H1 (cell line): ENCODE measurements around the gene GATAD2B. TPM values are rescaled to one million over a fixed set of nuclear protein-coding genes. Genes with fewer than 3 reads are reported as not detected.

Source experiments
- CTCF ChIA-PET: fragments of 300-600 bp; sonication (Branson Sonifier 250); formaldehyde crosslinking; loops from one replicate; lab custom pipeline; 2021; ENCODE audit not compliant: partially characterized antibody; lab: Charles Lee
- POLR2A ChIA-PET: fragments of 300-600 bp; sonication (Branson Sonifier 250); formaldehyde crosslinking; loops from one replicate; lab custom pipeline; 2021; ENCODE audit warnings: inconsistent platforms; ENCODE audit not compliant: partially characterized antibody; lab: Charles Lee
- DNase-seq, 2 experiments: peaks; one replicate each; pipeline versions ENCODE4 v3.0.0 to v3.0.0-alpha.2; 2010 to 2022; ENCODE audit warnings: low spot score in 2 of 2, low read depth in 1 of 2, mixed read lengths in 1 of 2
- FAIRE-seq: peaks from 2 replicates; lab custom pipeline; 2011; peaks lifted over from hg19 to GRCh38; lab: Jason Lieb, UNC
- H2AFZ ChIP-seq: 2 replicates; pipeline ENCODE4 v1.8.1; 2012; ENCODE audit warnings: low read length, inconsistent platforms
- H2AK5ac ChIP-seq: 2 replicates; pipeline ENCODE4 v1.6.1; 2013; ENCODE audit warnings: low read depth, low read length
- H2BK120ac ChIP-seq: replicated peaks from 2 replicates; pipeline ENCODE3; 2013; ENCODE audit warnings: low read depth, low read length, inconsistent platforms
- H2BK12ac ChIP-seq: 2 replicates; pipeline ENCODE4 v1.6.1; 2013; ENCODE audit warnings: low read depth, low read length
- H2BK15ac ChIP-seq: 2 replicates; pipeline ENCODE4 v1.6.1; 2013; ENCODE audit warnings: low read length
- H2BK20ac ChIP-seq: 2 replicates; pipeline ENCODE4 v1.6.1; 2013; ENCODE audit warnings: low read length
- H2BK5ac ChIP-seq: 2 replicates; pipeline ENCODE4 v1.6.1; 2013; ENCODE audit warnings: low read depth, low read length
- H3K14ac ChIP-seq: 2 replicates; pipeline ENCODE4 v1.6.1; 2013; ENCODE audit warnings: inconsistent platforms; ENCODE audit not compliant: insufficient read length
- H3K18ac ChIP-seq: 2 replicates; pipeline ENCODE4 v1.6.1; 2013; ENCODE audit warnings: low read length; ENCODE audit errors: extremely low read depth
- H3K23ac ChIP-seq: 2 replicates; pipeline ENCODE4 v1.6.1; 2013; ENCODE audit warnings: inconsistent platforms; ENCODE audit not compliant: insufficient read length
- H3K23me2 ChIP-seq: 2 replicates; pipeline ENCODE4 v1.6.1; 2013; ENCODE audit warnings: low read depth, low read length
- H3K27ac ChIP-seq: 2 replicates; pipeline ENCODE4 v1.6.1; 2011; ENCODE audit warnings: low read depth, low read length, inconsistent platforms
- H3K27me3 ChIP-seq, 4 experiments: replicated peaks in 1 of 4; 1 replicate in 1 of 4; 2 replicates in 3 of 4; pipeline versions ENCODE4 v1.6.1 to v1.8.1; 2011 to 2013; ENCODE audit warnings: low read length in 3 of 4, mild to moderate bottlenecking in 3 of 4, inconsistent platforms in 2 of 4, mixed read lengths in 2 of 4, moderate library complexity in 1 of 4; ENCODE audit not compliant: control insufficient read depth in 3 of 4, insufficient read depth in 3 of 4; ENCODE audit errors: extremely low read depth in 1 of 4
- H3K36me3 ChIP-seq, 4 experiments: 2 replicates each; pipeline versions ENCODE4 v1.6.1 to v1.8.1; 2011 to 2013; ENCODE audit warnings: mild to moderate bottlenecking in 4 of 4, low read length in 3 of 4, moderate library complexity in 2 of 4, control low read depth in 1 of 4, inconsistent platforms in 1 of 4; ENCODE audit not compliant: insufficient read depth in 4 of 4, control insufficient read depth in 2 of 4
- H3K4ac ChIP-seq: replicated peaks from 2 replicates; pipeline ENCODE3; 2013; ENCODE audit warnings: low read length, low read depth, mixed read lengths, inconsistent platforms; ENCODE audit not compliant: insufficient read length
- H3K4me1 ChIP-seq, 4 experiments: replicated peaks in 1 of 4; 1 replicate in 1 of 4; 2 replicates in 3 of 4; pipeline versions ENCODE4 v1.6.1 to v1.8.1; 2011 to 2013; ENCODE audit warnings: low read length in 3 of 4, inconsistent platforms in 2 of 4, mixed read lengths in 1 of 4; ENCODE audit not compliant: insufficient read depth in 4 of 4, control insufficient read depth in 3 of 4
- H3K4me2 ChIP-seq, 2 experiments: 2 replicates each; pipeline versions ENCODE4 v1.6.1 to v1.8.1; 2011 to 2013; ENCODE audit warnings: low read depth in 2 of 2, low read length in 2 of 2, control low read depth in 1 of 2, inconsistent platforms in 1 of 2, mild to moderate bottlenecking in 1 of 2; ENCODE audit not compliant: insufficient read depth in 1 of 2
- H3K4me3 ChIP-seq, 4 experiments: fragments of 200-600, 300-600 bp in 1 of 4; sonication (generic), shearing (Covaris generic), sonication (Bioruptor Twin) in 1 of 4; 2 replicates each; pipeline versions ENCODE4 v1.5.1 to v1.8.1; 2011 to 2016; ENCODE audit warnings: low read length in 4 of 4, low read depth in 3 of 4, control low read depth in 2 of 4, inconsistent platforms in 2 of 4, mild to moderate bottlenecking in 2 of 4, mixed read lengths in 1 of 4, moderate library complexity in 1 of 4; ENCODE audit not compliant: insufficient read depth in 2 of 4; ENCODE audit errors: extremely low read depth in 1 of 4
- H3K56ac ChIP-seq: replicated peaks from 2 replicates; pipeline ENCODE3; 2013; ENCODE audit warnings: low read depth, mild to moderate bottlenecking, mixed read lengths, low read length, inconsistent platforms; ENCODE audit not compliant: insufficient read length
- H3K79me1 ChIP-seq: 2 replicates; pipeline ENCODE4 v1.6.1; 2013; ENCODE audit warnings: low read depth, low read length, control low read depth
- H3K79me2 ChIP-seq, 2 experiments: 2 replicates each; pipeline versions ENCODE4 v1.6.1 to v1.8.1; 2012 to 2013; ENCODE audit warnings: low read length in 2 of 2, mild to moderate bottlenecking in 2 of 2, inconsistent platforms in 1 of 2; ENCODE audit not compliant: insufficient read depth in 2 of 2, control insufficient read depth in 1 of 2
- H3K9ac ChIP-seq, 4 experiments: replicated peaks in 1 of 4; 1 replicate in 1 of 4; 2 replicates in 3 of 4; pipeline versions ENCODE4 v1.6.1 to v1.8.1; 2011 to 2013; ENCODE audit warnings: low read depth in 3 of 4, low read length in 3 of 4, control low read depth in 2 of 4, mild to moderate bottlenecking in 2 of 4, moderate library complexity in 2 of 4, inconsistent platforms in 1 of 4; ENCODE audit errors: extremely low read depth in 1 of 4
- H3K9me3 ChIP-seq, 2 experiments: 2 replicates each; pipeline versions ENCODE4 v1.6.1 to v1.8.1; 2012 to 2013; ENCODE audit warnings: mild to moderate bottlenecking in 2 of 2, moderate library complexity in 2 of 2, control low read depth in 1 of 2, inconsistent platforms in 1 of 2, low read depth in 1 of 2, low read length in 1 of 2, mixed read lengths in 1 of 2; ENCODE audit not compliant: insufficient read depth in 2 of 2
- H4K20me1 ChIP-seq, 2 experiments: replicated peaks in 1 of 2; 2 replicates each; pipeline versions ENCODE3 to v1.8.1; 2011 to 2013; ENCODE audit warnings: inconsistent platforms in 2 of 2, low read length in 2 of 2, mild to moderate bottlenecking in 1 of 2; ENCODE audit not compliant: insufficient read depth in 2 of 2, control insufficient read depth in 1 of 2
- H4K5ac ChIP-seq: 2 replicates; pipeline ENCODE4 v1.6.1; 2013; ENCODE audit warnings: low read length, low read depth, mixed read lengths, inconsistent platforms; ENCODE audit not compliant: insufficient read length
- H4K8ac ChIP-seq: 2 replicates; pipeline ENCODE4 v1.8.0; 2013; ENCODE audit warnings: mild to moderate bottlenecking, moderate library complexity, low read length, inconsistent platforms; ENCODE audit not compliant: insufficient read depth; ENCODE audit errors: extremely low read depth
- H4K91ac ChIP-seq: replicated peaks from 2 replicates; pipeline ENCODE3; 2013; ENCODE audit warnings: low read length, mixed read lengths, inconsistent platforms; ENCODE audit not compliant: insufficient read length
- CBX5 ChIP-seq: fragments of 300-800, 300-1000 bp; sonication (generic); IDR thresholded peaks from 2 replicates; pipeline ENCODE4 v1.7.1; 2016; ENCODE audit warnings: antibody characterized with exemption, low read length, low read depth
- EZH2 ChIP-seq: fragments of 200-600 bp; sonication (generic); IDR thresholded peaks from 2 replicates; pipeline ENCODE4 v1.7.1; 2012; ENCODE audit warnings: low read depth, mild to moderate bottlenecking, moderate library complexity, low read length, inconsistent platforms; ENCODE audit not compliant: severe bottlenecking
- SAP30 ChIP-seq: fragments of 300-600 bp; sonication (generic); IDR thresholded peaks from 2 replicates; pipeline ENCODE4 v1.7.1; 2012; ENCODE audit warnings: low read length, moderate library complexity, mild to moderate bottlenecking, inconsistent platforms; ENCODE audit not compliant: insufficient read depth, insufficient replicate concordance
- SP2 ChIP-seq: IDR thresholded peaks from 2 replicates; pipeline ENCODE4 v1.6.1; 2012; ENCODE audit warnings: mild to moderate bottlenecking, low read length, inconsistent platforms
- SRF ChIP-seq: IDR thresholded peaks from 2 replicates; pipeline ENCODE4 v1.6.1; 2011; ENCODE audit warnings: mild to moderate bottlenecking, low read depth, low read length, moderate library complexity
- TEAD4 ChIP-seq: IDR thresholded peaks from 2 replicates; pipeline ENCODE4 v1.6.1; 2012; ENCODE audit warnings: low read depth, low read length, inconsistent platforms, mixed read lengths
- WGBS, 2 experiments: shearing (Covaris generic) in 1 of 2; methylation state at CpG; one replicate each; pipeline versions ENCODE4 v1.1.6 to v1.1.7; 2013 to 2015; ENCODE audit warnings: low lambda C conversion rate in 2 of 2, mixed read lengths in 2 of 2, inconsistent platforms in 1 of 2, low coverage in 1 of 2, missing lambda C conversion rate in 1 of 2; ENCODE audit not compliant: insufficient replicate concordance in 2 of 2, insufficient coverage in 1 of 2, insufficient read length in 1 of 2; ENCODE audit errors: extremely low coverage in 1 of 2, missing lambda C conversion rate in 1 of 2; 5-methylcytosine and 5-hydroxymethylcytosine counted together
- polyA plus RNA-seq, 7 experiments: library from polyadenylated mRNA; depleted of rRNA in 3 of 7; stranded (reverse) in 5 of 7; unstranded in 2 of 7; fragments of >200 nt in 5 of 7; fragments of 200-250 nt in 2 of 7; gene quantifications; 1 replicate in 5 of 7; 2 replicates in 1 of 7; 4 replicates in 1 of 7; pipeline versions ENCODE4 v1.2.1 to v1.2.3, GENCODE V29; 2011 to 2013; ENCODE audit warnings: missing spikeins in 2 of 7, mixed read lengths in 2 of 7
- total RNA-seq: library from RNA; stranded (reverse); fragmentation: NEBNext Ultra II Directional; extraction: Animal tissue kit (Norgen Biotek cat#: 25700); gene quantifications from 2 replicates; pipeline ENCODE4 v1.2.1, GENCODE V29; 2021

The GATAD2B gene
- total and polyA plus RNA-seq, 2 of the 8 experiments (the other 6 are each of a cell fraction or from before 2014, with no cell fraction given), result 8.4 to 39.1 TPM

GRCh38 chr1:153961421-153961820, 38.6 kb upstream of the GATAD2B start:
- Histone ChIP-seq H4K91ac (no peak overlapping the region), H4K5ac (no peak overlapping the region), H3K27me3 (no peaks in the 10 kb centered on the region), H3K23me2 (peaks cover 28% of the 10 kb centered on the region), H4K20me1 (peaks cover 2 to 5% of the 10 kb centered on the region in 2 experiments), H2BK15ac (no peak overlapping the region), H2BK12ac (no peak overlapping the region), H3K79me1 (peaks cover 15% of the 10 kb centered on the region), H2BK5ac (peak overlapping the region; percentile 91; the same call in 1 of the 2 replicates), H3K4ac (peak overlapping the region; percentile 10), H3K9ac (peak overlapping the region; percentile 45 to 93 (median 83)), H2BK120ac (no peak overlapping the region), H2AFZ (no peak overlapping the region), H2AK5ac (0 out of 2 replicates have a peak overlapping the region, but pooled peaks have one; percentile 71), H3K9me3 (no peaks in the 10 kb centered on the region), H3K27ac (peak overlapping the region; percentile 6; the same call in 1 of the 2 replicates), H3K4me1 (peaks cover 7 to 19% (median 13%) of the 10 kb centered on the region in 4 experiments), H3K36me3 (peaks cover 11 to 26% (median 19%) of the 10 kb centered on the region in 4 experiments), H3K79me2 (peaks cover 28 to 51% of the 10 kb centered on the region in 2 experiments), H3K14ac (no peak overlapping the region), H3K4me3 (peak overlapping the region; percentile 53 to 89 (median 84); a peak in 6 of 8 replicates), H3K56ac (no peak overlapping the region), H4K8ac (no peak overlapping the region), H3K4me2 (peak overlapping the region; percentile 95 to 98), H2BK20ac (no peak overlapping the region), H3K23ac (no peak overlapping the region), H3K18ac (no peak overlapping the region; the same call in 1 of the 2 replicates)
- CTCF ChIA-PET, result interaction anchor here (1.9 kb wide), 1 partner anchor 135 kb away, joined by 4 read pairs; no protein-coding TSS in a partner anchor
- DNase-seq (no peak), FAIRE-seq (no peak)
- TF ChIP-seq CBX5 (no peak), TEAD4 (no peak), SRF (no peak), EZH2 (no peak), SP2 (no peak), SAP30 (no peak)
- 83% methylated on average over 4 of the region's 4 CpGs; no CpG with 5 or more reads in 1 of the 2 experiments for WGBS, 2 experiments
- POLR2A ChIA-PET, result interaction anchor here (1.0 to 15.7 kb wide), 6 partner anchors 15 to 39 kb away, joined by 4 to 454 read pairs (median 67); partner anchors contain the start of genes DENND4B, GATAD2B, JTB and RAB13
